Measurements from ENCODE around the gene ADARB2.

Gene ADARB2

DNA sequence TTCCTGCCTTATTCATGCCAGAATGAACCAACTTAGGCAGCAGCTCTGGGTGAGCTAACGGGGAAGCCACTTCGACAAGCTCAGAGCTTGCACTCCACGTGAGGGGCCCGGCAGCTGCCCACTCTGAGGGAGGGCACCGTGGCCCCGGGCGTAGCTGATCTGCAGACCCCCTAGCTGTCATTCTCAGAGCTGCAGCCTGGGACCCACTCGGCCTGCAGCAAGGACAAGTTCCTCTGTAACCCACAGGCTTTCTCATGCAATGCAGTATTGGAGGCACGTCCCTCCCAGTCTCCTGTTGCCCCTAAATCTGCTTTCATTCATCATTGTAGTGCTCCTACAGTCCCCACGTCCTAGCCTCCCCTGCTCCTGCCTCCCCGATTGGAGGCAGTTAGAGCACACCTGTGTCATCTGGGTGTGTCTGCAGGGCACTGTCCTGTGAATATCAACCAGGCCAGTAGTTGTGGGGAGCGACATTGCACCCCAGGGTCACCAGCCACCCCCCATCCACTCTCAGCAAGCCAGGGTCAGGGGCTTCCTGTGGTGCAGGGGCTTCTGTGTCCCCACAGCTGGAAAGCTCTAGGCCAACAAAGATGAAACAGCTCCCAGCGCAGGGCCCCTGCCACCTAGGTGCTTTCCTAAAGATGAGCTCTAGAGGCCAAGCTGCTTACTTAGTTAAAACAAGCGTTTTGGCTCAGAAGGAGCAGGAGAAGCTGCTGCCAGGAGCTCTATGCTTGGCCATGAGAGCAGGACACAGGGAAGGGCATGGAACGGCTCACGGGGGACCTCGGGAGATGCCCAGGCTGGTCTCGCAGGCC is 333.6 kb downstream of the ADARB2 start:
- no peak overlapping the region for H3K4me3 ChIP-seq (ENCODE audit: low read depth, low read length)
- no peak for TF ChIP-seq CTCF (IDR thresholded peaks at IDR 0.05; ENCODE audit: low read depth, low read length)

DNA sequence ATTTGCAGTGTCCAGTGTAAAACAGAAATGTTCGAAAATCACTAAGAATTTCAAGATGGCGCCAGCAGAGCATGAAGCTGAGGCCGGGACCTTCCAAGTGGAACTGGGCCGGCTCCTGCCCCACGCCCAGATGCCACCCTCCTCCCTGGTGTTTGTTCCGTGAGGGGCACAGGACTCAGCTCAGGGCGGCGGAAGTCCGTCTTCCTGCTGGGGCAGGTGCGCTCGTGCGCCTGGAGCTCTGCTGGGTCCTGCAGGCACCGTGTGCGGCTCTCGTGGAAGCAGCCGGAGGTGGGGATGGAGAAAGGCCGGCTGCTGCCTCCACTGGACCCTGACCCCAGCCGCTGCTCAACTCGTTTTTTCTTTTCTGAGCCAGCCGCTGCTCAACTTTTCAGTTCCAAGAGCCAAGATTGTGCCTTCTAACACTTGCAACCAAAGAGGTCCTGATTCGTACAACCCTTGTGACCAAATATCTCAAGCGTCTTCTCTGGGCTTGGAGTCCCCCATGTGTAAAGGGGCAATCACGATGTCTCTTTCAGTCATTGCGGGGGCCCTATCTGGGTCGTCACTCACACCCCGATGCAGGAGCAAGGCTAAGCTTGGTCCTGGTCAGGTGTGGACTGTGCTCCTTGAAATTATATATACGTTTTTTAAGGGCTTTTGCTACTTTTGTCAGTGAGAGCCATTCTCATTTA is 334.4 kb downstream of the ADARB2 start:
- no peak for TF ChIP-seq CTCF (IDR thresholded peaks at IDR 0.05; ENCODE audit: low read depth, low read length)
- no peak overlapping the region for H3K4me3 ChIP-seq (ENCODE audit: low read depth, low read length)

GRCh38 chr10:1402016-1402770 is 335.1 kb downstream of the ADARB2 start:
- TF ChIP-seq CTCF (IDR thresholded peaks at IDR 0.05; ENCODE audit: low read depth, low read length) = no peak
- H3K4me3 ChIP-seq (ENCODE audit: low read depth, low read length) = no peak overlapping the region

- no peak overlapping the region for H3K4me3 ChIP-seq (ENCODE audit: low read depth, low read length)
- TF ChIP-seq CTCF (IDR thresholded peaks at IDR 0.05; ENCODE audit: low read depth, low read length) = no peak
These were observed 336.0 kb downstream of the ADARB2 start for GRCh38 chr10:1401071-1401965.

- H3K4me3 ChIP-seq (ENCODE audit: low read depth, low read length) = no peak overlapping the region
- no peak for TF ChIP-seq CTCF (IDR thresholded peaks at IDR 0.05; ENCODE audit: low read depth, low read length)
These were observed 336.9 kb downstream of the ADARB2 start for GRCh38 chr10:1400101-1401070.
